Activated T-helper 1 cell treated with anti-CD3 and anti-CD28 coated beads, Interleukin-12 subunit alpha, Interleukin-12 subunit beta, Interleukin-2, Interleukin-4 antibody, amounts not matched to agents 30 ng/mL and 10 ng/mL and 1 ng/mL, durations not matched to agents 14 hours and 24 hours and 36 hours (primary cell): ENCODE measurements around the gene SERPINA4. TPM values are rescaled to one million over a fixed set of nuclear protein-coding genes. Genes with fewer than 3 reads are reported as not detected.

Source experiments
- DNase-seq: peaks from one replicate; pipeline ENCODE4 v3.0.0; 2021; ENCODE audit warnings: low spot score
- H3K27ac Mint-ChIP-seq: one replicate; pipeline ENCODE4 v1.8.0; 2021; ENCODE audit warnings: mild to moderate bottlenecking, mixed read lengths
- H3K27me3 Mint-ChIP-seq: one replicate; pipeline ENCODE4 v1.8.0; 2022; ENCODE audit warnings: mild to moderate bottlenecking, moderate library complexity, mixed read lengths; ENCODE audit not compliant: insufficient read depth
- H3K36me3 Mint-ChIP-seq: one replicate; pipeline ENCODE4 v1.8.0; 2021; ENCODE audit warnings: low read depth, mixed read lengths
- H3K4me1 Mint-ChIP-seq: one replicate; pipeline ENCODE4 v1.8.0; 2021; ENCODE audit warnings: low read depth, mixed read lengths
- H3K4me3 Mint-ChIP-seq: one replicate; pipeline ENCODE4 v1.8.0; 2021; ENCODE audit warnings: mild to moderate bottlenecking, moderate library complexity, mixed read lengths
- H3K9me3 Mint-ChIP-seq: one replicate; pipeline ENCODE4 v1.8.0; 2021; ENCODE audit warnings: mixed read lengths
- intact Hi-C: fragments of 100-400 bp; cut with micrococcal nuclease; formaldehyde crosslinking; loops from one replicate; pipeline ENCODE4 v1.15.1; 2024
- total RNA-seq: library from RNA; stranded (reverse); gene quantifications from 2 replicates; pipeline ENCODE4 v1.2.3, GENCODE V29; 2022

Gene SERPINA4
- total RNA-seq, 1 donor from 2014 or later: not detected

DNA sequence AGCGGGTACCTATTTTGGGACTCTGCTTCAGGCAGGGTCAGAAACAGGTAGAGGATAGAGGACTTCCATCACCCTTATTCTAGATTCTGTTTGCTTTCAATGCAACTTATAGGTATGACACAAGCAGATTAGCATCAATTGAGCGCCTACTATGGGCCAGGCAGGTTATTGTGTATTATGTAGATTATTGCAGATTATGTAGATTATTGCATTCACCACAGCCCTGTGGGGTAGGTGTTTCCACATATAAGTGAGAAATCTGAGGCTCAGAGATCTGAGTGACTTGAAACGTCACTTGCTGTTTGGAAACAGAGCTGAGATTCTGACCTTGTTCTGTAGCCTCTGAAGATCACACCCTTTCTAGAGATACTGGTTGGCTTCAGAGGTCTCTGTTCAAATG, 25.7 kb upstream of the SERPINA4 start:
- DNase-seq: no peak
- no peaks in the 10 kb centered on the region for H3K4me1 Mint-ChIP-seq
- no peaks in the 10 kb centered on the region for H3K9me3 Mint-ChIP-seq
- peaks cover 4% of the 10 kb centered on the region for H3K27me3 Mint-ChIP-seq
- no peak overlapping the region for H3K4me3 Mint-ChIP-seq
- H3K27ac Mint-ChIP-seq: no peak overlapping the region
- no peaks in the 10 kb centered on the region for H3K36me3 Mint-ChIP-seq
- intact Hi-C loops: no loop called here

DNA sequence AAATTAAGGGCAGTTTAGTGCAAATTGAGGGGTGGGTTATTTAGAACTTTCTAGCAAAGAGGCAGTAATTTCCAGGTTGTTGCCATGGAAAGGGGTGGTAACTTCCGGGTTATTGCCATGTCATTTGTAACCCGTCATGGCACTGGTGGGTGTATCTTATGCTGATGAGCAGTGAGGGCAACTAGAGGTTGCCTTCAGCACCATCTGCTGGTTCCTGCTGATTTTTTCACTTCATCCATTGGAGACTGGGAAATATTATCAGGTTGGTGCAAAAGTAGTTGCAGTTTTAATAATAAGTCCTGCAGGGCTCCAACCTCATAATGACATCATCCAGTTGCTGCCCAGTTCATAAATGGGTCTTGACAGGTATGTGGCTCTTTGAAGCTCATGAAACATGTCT, 24.4 kb upstream of the SERPINA4 start:
- peaks cover 4% of the 10 kb centered on the region for H3K27me3 Mint-ChIP-seq
- no peaks in the 10 kb centered on the region for H3K9me3 Mint-ChIP-seq
- H3K4me1 Mint-ChIP-seq: no peaks in the 10 kb centered on the region
- no peak for DNase-seq
- no peak overlapping the region for H3K4me3 Mint-ChIP-seq
- intact Hi-C loops: no loop called here
- no peaks in the 10 kb centered on the region for H3K36me3 Mint-ChIP-seq
- H3K27ac Mint-ChIP-seq: no peak overlapping the region

DNA sequence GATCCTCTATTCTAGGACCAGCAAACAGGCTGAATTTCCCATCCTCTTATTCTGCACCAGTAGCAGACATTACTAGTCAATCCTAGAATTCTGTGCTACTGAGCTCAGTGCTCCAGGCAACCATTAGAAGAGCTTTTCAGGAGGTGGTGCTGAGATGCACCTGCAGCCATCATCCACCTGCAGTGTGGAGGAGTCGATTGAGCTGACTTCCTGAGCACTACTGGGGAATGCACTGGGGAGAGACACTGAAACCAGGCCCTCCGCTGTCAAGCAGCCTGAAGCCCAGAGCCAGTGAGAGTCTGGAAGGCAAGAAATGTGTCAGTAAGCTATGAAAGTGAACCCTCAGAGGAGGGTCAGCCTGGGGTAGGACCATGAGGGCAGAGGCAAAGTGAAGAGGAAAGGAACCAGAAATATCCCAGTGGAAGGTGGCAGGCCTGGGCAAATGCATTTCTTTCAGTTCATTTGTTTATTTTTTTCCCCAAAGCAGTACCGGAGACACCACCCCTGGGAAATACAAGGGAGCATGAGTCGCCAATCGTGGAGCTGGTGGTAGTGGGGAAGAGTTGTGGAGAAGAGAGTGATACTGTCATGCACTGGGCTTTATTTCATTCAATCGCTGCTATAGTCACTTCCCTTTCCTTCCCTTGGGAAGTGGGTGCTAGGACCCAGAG, 23.0 kb upstream of the SERPINA4 start:
- H3K4me3 Mint-ChIP-seq: no peak overlapping the region
- peaks cover 4% of the 10 kb centered on the region for H3K27me3 Mint-ChIP-seq
- DNase-seq: no peak
- no peaks in the 10 kb centered on the region for H3K4me1 Mint-ChIP-seq
- intact Hi-C loops: no loop called here
- H3K27ac Mint-ChIP-seq: no peak overlapping the region
- H3K9me3 Mint-ChIP-seq: no peaks in the 10 kb centered on the region
- no peaks in the 10 kb centered on the region for H3K36me3 Mint-ChIP-seq

DNA sequence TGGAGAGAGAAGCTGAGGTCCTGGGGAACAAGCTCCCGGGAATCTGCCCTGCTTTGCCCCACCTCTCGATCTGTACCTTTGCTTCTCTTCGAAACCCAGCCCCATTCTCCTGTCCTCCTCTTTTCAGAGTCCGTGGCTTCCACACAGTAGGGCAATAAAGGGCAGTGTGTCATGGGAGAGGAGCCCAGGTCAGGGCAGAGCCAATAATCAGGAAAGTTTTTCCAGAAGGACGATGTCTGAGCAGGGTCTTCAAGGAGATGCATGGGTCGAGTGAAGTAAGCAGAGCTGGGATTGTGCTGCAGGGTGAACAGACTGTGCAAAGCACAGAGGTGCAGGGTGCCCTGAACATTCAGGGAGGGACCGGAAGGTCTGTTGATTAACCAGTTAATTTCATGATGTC, 22.1 kb upstream of the SERPINA4 start:
- peaks cover 4% of the 10 kb centered on the region for H3K27me3 Mint-ChIP-seq
- intact Hi-C loops: no loop called here
- H3K4me3 Mint-ChIP-seq: no peak overlapping the region
- no peaks in the 10 kb centered on the region for H3K36me3 Mint-ChIP-seq
- H3K27ac Mint-ChIP-seq: no peak overlapping the region
- H3K9me3 Mint-ChIP-seq: no peaks in the 10 kb centered on the region
- no peak for DNase-seq
- no peaks in the 10 kb centered on the region for H3K4me1 Mint-ChIP-seq

DNA sequence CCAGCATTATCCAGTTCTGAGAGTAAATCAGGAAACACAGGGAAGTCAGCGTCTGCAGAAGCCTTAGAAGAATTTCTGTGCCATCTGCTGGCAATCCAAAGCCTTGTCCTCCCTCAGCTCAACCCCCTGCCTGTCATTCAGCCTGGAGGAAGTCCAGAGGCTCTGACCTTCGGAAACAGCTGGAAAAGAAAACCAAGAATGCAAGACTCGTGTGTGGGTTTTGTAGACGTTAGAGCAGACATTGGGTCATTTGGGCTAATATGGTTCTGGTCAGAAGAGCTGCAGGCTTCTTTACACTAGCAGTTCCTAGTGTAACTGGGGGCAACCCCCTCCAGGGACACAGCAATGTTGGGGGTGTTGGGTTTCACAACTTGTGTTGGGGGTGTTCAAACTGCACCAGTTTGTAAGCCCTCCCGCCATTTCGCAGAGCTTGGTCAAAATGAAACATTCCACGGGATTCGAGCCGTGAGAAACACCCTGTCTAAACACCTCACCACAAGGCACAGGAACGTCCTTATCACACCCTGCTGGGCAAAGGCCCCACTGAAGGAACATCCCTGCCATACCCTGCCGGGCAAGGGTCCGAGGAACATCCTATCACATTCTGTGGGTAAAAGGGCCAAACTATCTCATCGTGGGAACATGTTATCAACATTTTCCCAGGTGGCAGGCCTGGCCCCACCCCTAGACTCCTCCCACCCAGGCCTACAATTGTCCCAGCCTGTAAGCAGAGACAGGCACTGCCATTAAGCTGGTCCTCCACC, 21.0 kb upstream of the SERPINA4 start:
- H3K27me3 Mint-ChIP-seq: peaks cover 4% of the 10 kb centered on the region
- H3K36me3 Mint-ChIP-seq: no peaks in the 10 kb centered on the region
- H3K4me3 Mint-ChIP-seq: no peak overlapping the region
- intact Hi-C loops: no loop called here
- no peak for DNase-seq
- no peaks in the 10 kb centered on the region for H3K4me1 Mint-ChIP-seq
- H3K27ac Mint-ChIP-seq: no peak overlapping the region
- no peaks in the 10 kb centered on the region for H3K9me3 Mint-ChIP-seq

DNA sequence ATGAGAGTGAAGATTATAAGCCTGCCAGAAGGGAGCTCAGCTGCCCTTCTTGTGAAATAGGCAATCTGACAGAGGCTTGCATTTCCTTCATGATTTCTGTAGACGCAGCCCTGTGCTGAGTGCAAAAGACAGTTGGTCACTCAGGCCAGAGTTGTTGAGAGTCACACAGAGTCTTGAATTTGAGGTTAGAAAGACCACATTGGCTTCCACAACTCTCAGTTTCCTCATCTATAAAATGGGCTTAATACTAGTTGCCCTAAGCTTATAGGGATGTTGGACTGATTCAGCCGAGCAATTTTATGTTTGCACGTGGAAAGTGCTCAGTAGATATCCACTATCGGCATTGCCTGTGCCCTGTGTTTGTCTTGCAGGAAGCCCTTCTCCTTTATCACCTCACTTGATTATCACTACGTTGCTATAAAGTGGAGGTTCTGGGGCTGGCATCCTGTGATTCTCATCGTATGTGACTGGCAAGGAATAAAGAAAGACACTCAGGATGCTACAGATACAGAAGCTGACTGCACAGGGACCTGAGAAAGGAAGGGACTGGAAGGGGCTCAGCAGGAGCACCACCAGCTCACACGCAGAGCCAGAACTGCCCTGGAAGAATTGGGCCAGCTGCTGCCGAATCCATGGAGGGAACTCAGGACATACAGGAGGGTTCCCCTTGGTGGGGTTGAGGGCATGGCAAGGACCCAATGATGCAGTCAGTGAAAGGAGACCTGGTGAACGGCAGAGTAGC, 19.8 kb upstream of the SERPINA4 start:
- intact Hi-C loops: no loop called here
- Mint-ChIP-seq H3K27ac (no peak overlapping the region), H3K9me3 (no peaks in the 10 kb centered on the region), H3K4me1 (no peaks in the 10 kb centered on the region), H3K4me3 (no peak overlapping the region), H3K36me3 (no peaks in the 10 kb centered on the region), H3K27me3 (peaks cover 4% of the 10 kb centered on the region)
- no peak for DNase-seq

DNA sequence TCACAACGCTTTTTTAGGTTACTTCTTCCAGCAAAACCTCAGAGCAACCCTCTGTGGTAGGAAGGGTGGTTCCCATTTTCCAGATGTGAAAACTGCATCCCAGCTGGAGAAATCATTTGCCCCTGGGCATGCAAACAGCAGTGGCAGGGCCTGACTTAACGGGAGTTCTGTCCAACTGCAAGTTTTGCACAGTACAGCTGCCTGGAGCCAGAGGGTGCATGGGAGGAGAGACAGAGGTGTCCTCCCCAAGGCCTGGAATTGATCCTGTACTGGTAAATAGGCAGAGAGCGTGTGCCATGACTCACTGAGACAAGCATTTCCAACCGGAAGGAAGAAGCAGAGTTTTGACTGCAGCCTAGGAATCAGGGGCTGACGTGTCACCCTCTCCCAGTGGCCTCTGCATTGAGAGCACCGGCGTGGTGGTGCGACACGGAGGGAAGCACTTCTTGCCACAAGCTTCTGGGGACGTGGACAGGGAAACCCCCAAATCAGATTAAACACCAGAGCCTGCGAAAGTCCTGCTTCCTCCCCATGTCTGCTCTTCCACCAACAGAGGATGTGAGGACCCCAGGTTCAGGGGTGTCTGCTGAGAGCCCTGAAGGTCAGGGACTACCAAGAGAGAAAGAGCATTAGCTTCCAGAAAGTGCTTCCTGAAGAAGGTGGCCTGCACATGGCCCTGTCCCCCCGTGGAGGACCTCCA, 19.0 kb upstream of the SERPINA4 start:
- no peaks in the 10 kb centered on the region for H3K36me3 Mint-ChIP-seq
- peaks cover 4% of the 10 kb centered on the region for H3K27me3 Mint-ChIP-seq
- no peak overlapping the region for H3K27ac Mint-ChIP-seq
- H3K4me1 Mint-ChIP-seq: no peaks in the 10 kb centered on the region
- intact Hi-C loops: no loop called here
- no peaks in the 10 kb centered on the region for H3K9me3 Mint-ChIP-seq
- no peak overlapping the region for H3K4me3 Mint-ChIP-seq
- no peak for DNase-seq

DNA sequence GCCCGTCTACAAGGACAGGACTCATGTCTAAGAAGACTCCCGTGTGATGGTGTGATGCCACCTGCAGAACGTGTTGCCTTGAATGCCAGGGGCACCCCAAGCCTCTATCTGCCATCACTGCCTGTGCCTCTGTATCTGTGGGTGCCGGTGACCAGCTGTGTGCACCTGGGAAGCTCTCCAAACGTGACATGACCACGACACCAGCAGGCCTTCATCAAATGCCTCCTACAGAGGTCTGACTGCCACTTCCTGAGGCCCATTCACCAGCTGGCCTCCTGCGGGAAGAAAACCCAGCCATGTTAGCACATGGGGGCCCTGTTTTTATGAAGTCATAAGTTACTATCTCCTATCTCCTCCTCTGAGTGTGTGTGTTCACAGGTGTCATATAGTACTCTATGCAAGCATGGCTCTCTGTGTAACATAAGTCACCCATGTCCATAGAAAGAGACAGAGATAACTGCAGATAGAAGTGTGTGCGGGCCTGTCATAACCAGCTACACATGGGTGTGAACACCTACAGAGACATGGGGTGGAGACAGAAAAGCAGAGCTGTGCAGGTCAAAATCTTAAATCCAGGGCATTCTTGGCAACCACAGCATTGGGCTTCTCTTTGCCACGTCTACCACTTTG, 18.3 kb upstream of the SERPINA4 start:
- intact Hi-C loops: no loop called here
- Mint-ChIP-seq H3K36me3 (no peaks in the 10 kb centered on the region), H3K4me1 (no peaks in the 10 kb centered on the region), H3K27me3 (peaks cover 6% of the 10 kb centered on the region), H3K4me3 (no peak overlapping the region), H3K9me3 (no peaks in the 10 kb centered on the region), H3K27ac (no peak overlapping the region)
- DNase-seq: no peak

DNA sequence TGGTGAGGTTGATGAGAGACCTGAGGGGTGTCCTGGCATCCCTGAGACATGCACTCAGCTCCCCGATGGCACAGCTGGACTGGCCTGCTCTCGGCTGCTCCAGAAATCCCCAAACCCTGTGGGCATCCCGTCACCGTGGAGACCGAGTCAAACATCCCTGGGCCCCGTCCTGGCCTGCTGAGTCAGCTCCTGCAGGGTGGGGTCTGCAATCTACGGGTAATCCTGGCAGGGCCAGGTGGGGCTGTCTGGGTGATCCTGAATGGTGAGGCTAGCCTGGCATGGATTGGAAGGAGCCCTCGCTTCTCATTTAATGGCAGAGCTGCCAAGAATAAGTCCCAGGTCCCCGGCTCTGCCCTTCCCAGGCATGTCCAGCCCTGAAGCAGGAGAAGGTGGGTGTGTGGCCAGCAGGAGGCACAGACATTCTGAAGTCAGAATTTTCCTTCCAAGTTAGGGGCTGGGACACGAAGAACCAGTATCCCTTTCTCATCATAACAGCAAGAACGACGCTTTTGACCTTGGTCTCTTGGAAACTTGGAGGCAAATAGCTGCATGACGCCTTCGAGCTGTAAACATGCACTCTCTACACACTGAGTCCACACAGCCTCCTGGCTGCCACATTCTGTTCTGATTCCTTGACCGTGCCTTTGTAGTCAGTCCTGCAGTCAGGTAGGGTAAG, 17.7 kb upstream of the SERPINA4 start:
- Mint-ChIP-seq H3K27me3 (peaks cover 6% of the 10 kb centered on the region), H3K4me1 (no peaks in the 10 kb centered on the region), H3K9me3 (no peaks in the 10 kb centered on the region), H3K36me3 (no peaks in the 10 kb centered on the region), H3K4me3 (no peak overlapping the region), H3K27ac (no peak overlapping the region)
- DNase-seq: no peak
- intact Hi-C loops: no loop called here

DNA sequence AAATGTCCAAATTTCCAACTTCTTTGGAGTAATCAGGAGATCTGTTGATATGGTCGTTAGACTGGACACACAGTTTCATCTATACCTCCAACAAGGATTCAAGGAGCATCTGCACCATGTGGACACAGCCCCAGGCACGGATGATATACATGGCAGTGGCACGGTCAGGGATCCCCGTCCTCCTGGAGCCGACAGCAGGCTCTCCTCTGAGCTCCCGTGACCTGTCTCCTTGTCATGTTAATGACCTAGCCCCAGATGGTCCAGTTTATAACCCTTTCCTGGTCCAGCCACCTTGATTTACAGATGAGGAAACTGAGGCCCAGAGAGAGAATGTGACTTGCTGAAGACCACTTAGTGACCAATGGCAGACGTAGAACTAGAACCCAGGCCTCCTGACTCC, 16.5 kb upstream of the SERPINA4 start:
- Mint-ChIP-seq H3K4me1 (no peaks in the 10 kb centered on the region), H3K9me3 (no peaks in the 10 kb centered on the region), H3K27ac (no peak overlapping the region), H3K36me3 (no peaks in the 10 kb centered on the region), H3K27me3 (peaks cover 3% of the 10 kb centered on the region), H3K4me3 (no peak overlapping the region)
- DNase-seq: no peak
- intact Hi-C loops: no loop called here

DNA sequence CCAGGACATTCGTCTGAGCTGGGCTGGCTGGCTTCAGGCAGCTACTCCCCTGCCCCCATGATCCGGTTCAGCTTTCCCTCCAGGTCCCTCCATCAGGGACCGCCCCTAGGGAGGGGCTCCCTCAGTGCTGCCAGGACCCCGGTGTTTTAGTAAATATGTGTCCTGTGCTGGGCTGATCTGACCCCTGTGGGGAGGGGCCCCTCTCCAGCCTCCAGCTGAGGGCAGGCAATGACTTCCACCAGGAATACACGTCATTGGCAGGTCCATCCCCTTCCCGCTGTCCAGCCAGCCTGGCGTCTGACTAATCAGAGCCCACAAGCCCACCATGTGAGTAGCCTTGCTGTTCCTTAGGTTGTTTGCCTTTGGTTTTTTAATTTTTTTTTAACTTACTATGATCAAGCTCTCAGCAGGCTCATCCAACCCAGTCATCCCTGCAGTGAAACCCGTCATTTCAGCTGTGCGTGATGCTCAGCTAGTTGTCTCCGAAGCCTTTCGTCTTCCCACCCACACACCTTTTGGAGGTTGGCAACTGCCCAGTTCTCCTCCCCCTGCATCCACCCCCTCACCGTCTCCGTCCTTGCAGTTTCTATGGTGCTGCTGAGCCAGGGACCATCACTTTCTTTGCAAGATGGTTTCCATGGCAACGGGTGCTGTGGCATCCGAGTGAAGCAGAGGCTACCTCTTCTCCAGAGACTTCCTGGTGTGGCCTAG, 16.0 kb upstream of the SERPINA4 start:
- intact Hi-C loops: no loop called here
- Mint-ChIP-seq H3K4me3 (no peak overlapping the region), H3K27me3 (peaks cover 3% of the 10 kb centered on the region), H3K27ac (no peak overlapping the region), H3K4me1 (no peaks in the 10 kb centered on the region), H3K9me3 (no peaks in the 10 kb centered on the region), H3K36me3 (no peaks in the 10 kb centered on the region)
- no peak for DNase-seq
